Mucosa of descending colon (tissue), 3 donors: ENCODE measurements around the gene KCNMB3. TPM values are rescaled to one million over a fixed set of nuclear protein-coding genes. Genes with fewer than 3 reads are reported as not detected.
"Not testable (repeated sequence)": the region's sequence is repeated elsewhere in the genome, so short reads cannot be mapped to it uniquely, and the experiment has no call there.

Experiments used
- ATAC-seq: fragments of 200-7000 bp; cut with Tn5 transposase; one replicate; pipeline ENCODE4 v1.9.1; 2020; ENCODE audit warnings: mild to moderate bottlenecking, moderate library complexity
- DNase-seq, 3 donors: peaks; one replicate each; pipeline ENCODE4 v3.0.0-alpha.2; 2020
- H3K36me3 ChIP-seq: fragments of 200-600 bp; one replicate; pipeline ENCODE4 v1.8.0; 2021; ENCODE audit warnings: low read depth, mild to moderate bottlenecking
- H3K4me1 ChIP-seq: fragments of 200-600 bp; one replicate; pipeline ENCODE4 v1.8.0; 2021; ENCODE audit warnings: low read depth, mild to moderate bottlenecking
- H3K4me3 ChIP-seq: fragments of 200-600 bp; one replicate; pipeline ENCODE4 v1.8.0; 2021; ENCODE audit warnings: mild to moderate bottlenecking
- H3K9me3 ChIP-seq: fragments of 200-600 bp; one replicate; pipeline ENCODE4 v1.8.0; 2021; ENCODE audit warnings: mild to moderate bottlenecking
- CTCF ChIP-seq: fragments of 200-600 bp; IDR thresholded peaks from one replicate; pipeline ENCODE4 v1.8.0; 2022; ENCODE audit warnings: antibody characterized with exemption, mild to moderate bottlenecking
- intact Hi-C, 2 donors: fragments of 100-400 bp; cut with DNase I in 1 of 2; cut with micrococcal nuclease in 1 of 2; formaldehyde crosslinking; loops; one replicate each; pipeline versions ENCODE4 v1.11.0 to v1.11.1; 2022; cut with DNase I, micrococcal nuclease
- total RNA-seq, 3 donors: library from RNA; stranded (reverse); fragmentation: NEBNext Ultra II Directional in 2 of 3; extraction: Animal tissue kit (Norgen Biotek cat#: 25700) in 2 of 3; gene quantifications; one replicate each; pipeline versions ENCODE4 v1.2.1 to v1.2.4, GENCODE V29; 2021 to 2023
- donor health status: DM: no; HTN: no; CAD: no; lungs with moderate emphysema.
- donor health status: DM: no; HTN: no; CAD: no.
- donor health status: DM: no; HTN: yes; CAD: no.

Gene KCNMB3
- total RNA-seq, 3 donors from 2014 or later = 2.1 to 2.7 (median 2.4) TPM

- H3K9me3 ChIP-seq = peaks cover 17% of the 10 kb centered on the region
- no peak for TF ChIP-seq CTCF
- H3K4me1 ChIP-seq = peaks cover 3% of the 10 kb centered on the region
- no peaks in the 10 kb centered on the region for H3K36me3 ChIP-seq
- H3K4me3 ChIP-seq = no peak overlapping the region
- intact Hi-C loops = no loop called here
- DNase-seq (no peak), ATAC-seq (no peak)
Measured at GRCh38 chr3:179256813-179257212, 5.9 kb upstream of the KCNMB3 start.

GRCh38 chr3:179247289-179248015 lies 3.5 kb downstream of the KCNMB3 start:
- ATAC-seq (no peak), DNase-seq (no peak)
- Histone ChIP-seq H3K36me3 (no peaks in the 10 kb centered on the region), H3K9me3 (no peaks in the 10 kb centered on the region), H3K4me3 (no peak overlapping the region), H3K4me1 (peaks cover 6% of the 10 kb centered on the region)
- intact Hi-C loops = no loop called here
- no peak for TF ChIP-seq CTCF

- intact Hi-C loops = no loop called here
- Histone ChIP-seq H3K36me3 (no peaks in the 10 kb centered on the region), H3K4me3 (no peak overlapping the region), H3K9me3 (no peaks in the 10 kb centered on the region), H3K4me1 (no peaks in the 10 kb centered on the region)
- DNase-seq = no peak
- TF ChIP-seq CTCF = no peak
- no peak for ATAC-seq
Measured at GRCh38 chr3:179244878-179245277, 6.0 kb downstream of the KCNMB3 start.

GRCh38 chr3:179242859-179243258 lies 8.1 kb downstream of the KCNMB3 start:
- H3K4me1 ChIP-seq, DNase-seq, ATAC-seq, H3K9me3 ChIP-seq, intact Hi-C loops, H3K4me3 ChIP-seq, H3K36me3 ChIP-seq: not testable (repeated sequence)

- H3K4me3 ChIP-seq, H3K36me3 ChIP-seq, ATAC-seq, DNase-seq, H3K4me1 ChIP-seq, H3K9me3 ChIP-seq, intact Hi-C loops: not testable (repeated sequence)
Measured at GRCh38 chr3:179240299-179240698, 10.6 kb downstream of the KCNMB3 start.

GRCh38 chr3:179236669-179237301 lies 14.1 kb downstream of the KCNMB3 start:
- no peak for DNase-seq
- no peak overlapping the region for H3K4me3 ChIP-seq
- no peak for ATAC-seq
- no peaks in the 10 kb centered on the region for H3K9me3 ChIP-seq
- TF ChIP-seq CTCF = no peak
- intact Hi-C loops = no loop called here
- no peaks in the 10 kb centered on the region for H3K4me1 ChIP-seq
- H3K36me3 ChIP-seq = no peaks in the 10 kb centered on the region
